PC-9 (cell line): ENCODE measurements around the gene TNIP2.

Experiments used
- CTCF ChIP-seq: fragments of 200-600 bp; sonication (generic); conservative IDR thresholded peaks from 2 replicates; pipeline ENCODE4 v1.6.1; 2017; ENCODE audit warnings: mixed run types, antibody characterized with exemption, mild to moderate bottlenecking, moderate library complexity
- EZH2 ChIP-seq: fragments of 200-600 bp; sonication (generic); IDR thresholded peaks from 2 replicates; pipeline ENCODE4 v1.8.0; 2017; ENCODE audit warnings: antibody characterized with exemption, low read depth

GRCh38 chr4:2765832-2766526, 9.8 kb upstream of the TNIP2 start:
- no peak for TF ChIP-seq CTCF
- no peak for TF ChIP-seq EZH2
